ENCODE measurements around the gene ATXN7L2.

The ATXN7L2 gene

GRCh38 chr1:109466452-109467300 is 17.0 kb upstream of the ATXN7L2 start, which contains the start of gene SYPL2 (continued):
- TF ChIP-seq ZNF24 (tag by site-specific recombination; IDR thresholded peaks at IDR 0.05) (no peak), ZNF549 (tag by site-specific recombination; IDR thresholded peaks at IDR 0.05) (no peak), ZNF335 (tag by site-specific recombination; conservative IDR thresholded peaks at IDR 0.05) (peak; percentile 73), ZBTB7A (tag by site-specific recombination; IDR thresholded peaks at IDR 0.05; ENCODE audit: low read depth) (no peak), ZBTB11 (tag by site-specific recombination; conservative IDR thresholded peaks at IDR 0.05; ENCODE audit: low read depth) (0 out of 2 replicates have a peak, but pooled peaks have one; percentile 12), ZNF16 (tag by site-specific recombination; IDR thresholded peaks at IDR 0.05; ENCODE audit: low read depth) (no peak), ZNF555 (tag by site-specific recombination; conservative IDR thresholded peaks at IDR 0.05) (no peak), ZBTB8A (tag by site-specific recombination; IDR thresholded peaks at IDR 0.05) (no peak), SP2 (tag by site-specific recombination; IDR thresholded peaks at IDR 0.05) (peak; percentile 61), ZNF664 (tag by site-specific recombination; IDR thresholded peaks at IDR 0.05) (no peak), ZNF423 (tag by site-specific recombination; IDR thresholded peaks at IDR 0.05) (no peak), ZNF544 (tag by site-specific recombination; IDR thresholded peaks at IDR 0.05) (no peak), ZFP3 (tag by site-specific recombination; IDR thresholded peaks at IDR 0.05; ENCODE audit: low read depth) (no peak), ZNF18 (tag by site-specific recombination; IDR thresholded peaks at IDR 0.05) (no peak), ZNF639 (tag by site-specific recombination; IDR thresholded peaks at IDR 0.05) (no peak), KLF8 (tag by site-specific recombination; IDR thresholded peaks at IDR 0.05) (no peak), PRDM10 (tag by site-specific recombination; IDR thresholded peaks at IDR 0.05) (no peak), ZNF391 (tag by site-specific recombination; IDR thresholded peaks at IDR 0.05; ENCODE audit: borderline replicate concordance, low read depth) (no peak), REPIN1 (tag by site-specific recombination; IDR thresholded peaks at IDR 0.05; ENCODE audit: low read depth) (no peak), ZNF169 (tag by site-specific recombination; IDR thresholded peaks at IDR 0.05) (no peak), MEIS1 (CRISPR knock-in tag; IDR thresholded peaks at IDR 0.05; ENCODE audit: borderline replicate concordance) (no peak), ZNF26 (tag by site-specific recombination; IDR thresholded peaks at IDR 0.05) (no peak), ZIC2 (tag by site-specific recombination; IDR thresholded peaks at IDR 0.05) (peak; percentile 90), ZNF174 (tag by site-specific recombination; IDR thresholded peaks at IDR 0.05) (no peak), ZNF350 (tag by site-specific recombination; IDR thresholded peaks at IDR 0.05) (no peak), TCF7L2 (IDR thresholded peaks at IDR 0.05; ENCODE audit: borderline replicate concordance, low read depth, low read length) (no peak)
